ENCODE data around the gene NIN. TPM values are rescaled to one million over a fixed set of nuclear protein-coding genes. Genes with fewer than 3 reads are reported as not detected.

Gene NIN
- total RNA-seq, 2 experiments from 2014 or later: 56.9 to 57.9 TPM

GRCh38 chr14:50744231-50744630 lies 86.7 kb downstream of the NIN start:
- no peak for DNase-seq
- intact Hi-C loops (cut with micrococcal nuclease): no loop called here
- peaks cover 22% of the 10 kb centered on the region for H3K4me1 Mint-ChIP-seq (ENCODE audit: low read depth)
- H3K9me3 Mint-ChIP-seq: no peaks in the 10 kb centered on the region
- H3K27ac Mint-ChIP-seq: no peak overlapping the region
- CTCF ChIA-PET: no interaction called here
- no peaks in the 10 kb centered on the region for H3K27me3 Mint-ChIP-seq (ENCODE audit: low read depth)
- H3K36me3 Mint-ChIP-seq (ENCODE audit: low read depth): peaks cover 33% of the 10 kb centered on the region
- no peak overlapping the region for H3K4me3 Mint-ChIP-seq

GRCh38 chr14:50741567-50741966 lies 89.4 kb downstream of the NIN start:
- DNase-seq: peak; percentile 17
- H3K36me3 Mint-ChIP-seq (ENCODE audit: low read depth): peaks cover 36% of the 10 kb centered on the region
- peaks cover 36% of the 10 kb centered on the region for H3K4me1 Mint-ChIP-seq (ENCODE audit: low read depth)
- H3K27ac Mint-ChIP-seq: peak overlapping the region; percentile 36
- intact Hi-C loops (cut with micrococcal nuclease): loop anchor here (1.0 kb wide), 3 partner anchors 15 to 181 kb away; partner anchors contain the start of gene ATL1
- H3K27me3 Mint-ChIP-seq (ENCODE audit: low read depth): no peaks in the 10 kb centered on the region
- no peaks in the 10 kb centered on the region for H3K9me3 Mint-ChIP-seq
- H3K4me3 Mint-ChIP-seq: no peak overlapping the region
- CTCF ChIA-PET: interaction anchor here (0.6 kb wide), 1 partner anchor 141 kb away, joined by 3 read pairs; no protein-coding TSS in a partner anchor

- CTCF ChIA-PET: interaction anchor here (0.6 kb wide), 1 partner anchor 172 kb away, joined by 5 read pairs; no protein-coding TSS in a partner anchor
- Mint-ChIP-seq H3K4me1 (ENCODE audit: low read depth) (peaks cover 38% of the 10 kb centered on the region), H3K36me3 (ENCODE audit: low read depth) (peaks cover 37% of the 10 kb centered on the region), H3K4me3 (no peak overlapping the region), H3K27me3 (ENCODE audit: low read depth) (no peaks in the 10 kb centered on the region), H3K9me3 (no peaks in the 10 kb centered on the region), H3K27ac (peak overlapping the region; percentile 53)
- intact Hi-C loops (cut with micrococcal nuclease): loop anchor here (1.0 kb wide), 3 partner anchors 15 to 181 kb away; partner anchors contain the start of gene ATL1
- DNase-seq: no peak
Measured at GRCh38 chr14:50740856-50741255, 90.1 kb downstream of the NIN start.

GRCh38 chr14:50739186-50739585 lies 91.8 kb downstream of the NIN start:
- Mint-ChIP-seq H3K27ac (no peak overlapping the region), H3K9me3 (no peaks in the 10 kb centered on the region), H3K4me1 (ENCODE audit: low read depth) (peaks cover 38% of the 10 kb centered on the region), H3K36me3 (ENCODE audit: low read depth) (peaks cover 36% of the 10 kb centered on the region), H3K27me3 (ENCODE audit: low read depth) (no peaks in the 10 kb centered on the region), H3K4me3 (no peak overlapping the region)
- DNase-seq: no peak
- intact Hi-C loops (cut with micrococcal nuclease): no loop called here
- CTCF ChIA-PET: interaction anchor here (1.2 kb wide), 1 partner anchor 11 kb away, joined by 3 read pairs; no protein-coding TSS in a partner anchor

- Mint-ChIP-seq H3K9me3 (peaks cover 1% of the 10 kb centered on the region), H3K4me3 (no peak overlapping the region), H3K36me3 (ENCODE audit: low read depth) (peaks cover 40% of the 10 kb centered on the region), H3K27ac (no peak overlapping the region), H3K27me3 (ENCODE audit: low read depth) (no peaks in the 10 kb centered on the region), H3K4me1 (ENCODE audit: low read depth) (peaks cover 38% of the 10 kb centered on the region)
- CTCF ChIA-PET: interaction anchor here (0.6 to 2.6 kb wide), 12 partner anchors 8 to 1132 kb away, joined by 3 to 10 read pairs (median 4); no protein-coding TSS in a partner anchor
- intact Hi-C loops (cut with micrococcal nuclease): loop anchor here (1.0 kb wide), 1 partner anchor 11 kb away; no protein-coding TSS in a partner anchor
- peak; percentile 58 for DNase-seq
Measured at GRCh38 chr14:50736932-50737419, 94.0 kb downstream of the NIN start.

GRCh38 chr14:50734950-50735695 lies 95.8 kb downstream of the NIN start:
- Mint-ChIP-seq H3K36me3 (ENCODE audit: low read depth) (peaks cover 50% of the 10 kb centered on the region), H3K27ac (no peak overlapping the region), H3K4me3 (no peak overlapping the region), H3K9me3 (peaks cover 7% of the 10 kb centered on the region), H3K4me1 (ENCODE audit: low read depth) (peaks cover 24% of the 10 kb centered on the region), H3K27me3 (ENCODE audit: low read depth) (no peaks in the 10 kb centered on the region)
- CTCF ChIA-PET: interaction anchor here (0.9 to 1.8 kb wide), 2 partner anchors 39 to 125 kb away, joined by 3 read pairs; no protein-coding TSS in a partner anchor
- no peak for DNase-seq
- intact Hi-C loops (cut with micrococcal nuclease): no loop called here

- peaks cover 63% of the 10 kb centered on the region for H3K36me3 Mint-ChIP-seq (ENCODE audit: low read depth)
- CTCF ChIA-PET: no interaction called here
- intact Hi-C loops (cut with micrococcal nuclease): no loop called here
- no peak for DNase-seq
- H3K9me3 Mint-ChIP-seq: peaks cover 11% of the 10 kb centered on the region
- H3K27me3 Mint-ChIP-seq (ENCODE audit: low read depth): no peaks in the 10 kb centered on the region
- H3K4me1 Mint-ChIP-seq (ENCODE audit: low read depth): peaks cover 14% of the 10 kb centered on the region
- H3K4me3 Mint-ChIP-seq: no peak overlapping the region
- no peak overlapping the region for H3K27ac Mint-ChIP-seq
Measured at GRCh38 chr14:50733494-50733893, 97.5 kb downstream of the NIN start.

- peaks cover 11% of the 10 kb centered on the region for H3K9me3 Mint-ChIP-seq
- CTCF ChIA-PET: interaction anchor here (0.6 to 1.7 kb wide), 4 partner anchors 9 to 132 kb away, joined by 3 to 5 read pairs (median 3); no protein-coding TSS in a partner anchor
Measured at GRCh38 chr14:50728836-50729235, 102.1 kb downstream of the NIN start.

GRCh38 chr14:50726372-50727107 lies 104.4 kb downstream of the NIN start:
- DNase-seq: peak; percentile 48
- H3K36me3 Mint-ChIP-seq (ENCODE audit: low read depth): peaks cover 61% of the 10 kb centered on the region
- peak overlapping the region; percentile 83 for H3K27ac Mint-ChIP-seq
- peaks cover 7% of the 10 kb centered on the region for H3K9me3 Mint-ChIP-seq
- peaks cover 28% of the 10 kb centered on the region for H3K4me1 Mint-ChIP-seq (ENCODE audit: low read depth)
- H3K4me3 Mint-ChIP-seq: peak overlapping the region; percentile 3
- no peaks in the 10 kb centered on the region for H3K27me3 Mint-ChIP-seq (ENCODE audit: low read depth)
- intact Hi-C loops (cut with micrococcal nuclease): loop anchor here (1.0 to 5.0 kb wide), 17 partner anchors 11 to 1121 kb away; partner anchors contain the start of genes DMAC2L, L2HGDH, MGAT2 and NIN
- CTCF ChIA-PET: interaction anchor here (0.8 to 3.5 kb wide), 5 partner anchors 10 to 159 kb away, joined by 3 to 16 read pairs (median 5); no protein-coding TSS in a partner anchor

More at GRCh38 chr14:50728836-50729235, 102.1 kb downstream of the NIN start:
- H3K36me3 Mint-ChIP-seq (ENCODE audit: low read depth): peaks cover 70% of the 10 kb centered on the region
- peaks cover 28% of the 10 kb centered on the region for H3K4me1 Mint-ChIP-seq (ENCODE audit: low read depth)
- no peak overlapping the region for H3K4me3 Mint-ChIP-seq
- H3K27ac Mint-ChIP-seq: no peak overlapping the region
- DNase-seq: no peak
- no peaks in the 10 kb centered on the region for H3K27me3 Mint-ChIP-seq (ENCODE audit: low read depth)
- intact Hi-C loops (cut with micrococcal nuclease): loop anchor here (5.0 kb wide), 1 partner anchor 692 kb away; no protein-coding TSS in a partner anchor

GRCh38 chr14:50725761-50726160 lies 105.2 kb downstream of the NIN start:
- no peak for DNase-seq
- intact Hi-C loops (cut with micrococcal nuclease): loop anchor here (1.0 to 5.0 kb wide), 17 partner anchors 12 to 1122 kb away; partner anchors contain the start of genes DMAC2L, L2HGDH, MGAT2 and NIN
- no peaks in the 10 kb centered on the region for H3K27me3 Mint-ChIP-seq (ENCODE audit: low read depth)

GRCh38 chr14:50719911-50720759 lies 110.8 kb downstream of the NIN start:
- Mint-ChIP-seq H3K27me3 (ENCODE audit: low read depth) (no peaks in the 10 kb centered on the region), H3K4me3 (no peak overlapping the region), H3K9me3 (no peaks in the 10 kb centered on the region), H3K4me1 (ENCODE audit: low read depth) (peaks cover 12% of the 10 kb centered on the region), H3K36me3 (ENCODE audit: low read depth) (peaks cover 21% of the 10 kb centered on the region), H3K27ac (no peak overlapping the region)
- CTCF ChIA-PET: interaction anchor here (1.1 kb wide), 1 partner anchor 119 kb away, joined by 3 read pairs; no protein-coding TSS in a partner anchor
- DNase-seq: no peak
- intact Hi-C loops (cut with micrococcal nuclease): no loop called here

More at GRCh38 chr14:50725761-50726160, 105.2 kb downstream of the NIN start:
- peaks cover 60% of the 10 kb centered on the region for H3K36me3 Mint-ChIP-seq (ENCODE audit: low read depth)
- CTCF ChIA-PET: interaction anchor here (0.9 to 3.5 kb wide), 4 partner anchors 11 to 134 kb away, joined by 3 to 16 read pairs (median 6); no protein-coding TSS in a partner anchor
- H3K9me3 Mint-ChIP-seq: peaks cover 6% of the 10 kb centered on the region
- H3K27ac Mint-ChIP-seq: peak overlapping the region; percentile 83
- H3K4me3 Mint-ChIP-seq: no peak overlapping the region
- H3K4me1 Mint-ChIP-seq (ENCODE audit: low read depth): peaks cover 28% of the 10 kb centered on the region
